ENCODE results near the gene FOXP1. TPM values are rescaled to one million over a fixed set of nuclear protein-coding genes. Genes with fewer than 3 reads are reported as not detected.

Gene FOXP1
- total RNA-seq, 1 experiment from 2014 or later = 75.3 TPM

DNA sequence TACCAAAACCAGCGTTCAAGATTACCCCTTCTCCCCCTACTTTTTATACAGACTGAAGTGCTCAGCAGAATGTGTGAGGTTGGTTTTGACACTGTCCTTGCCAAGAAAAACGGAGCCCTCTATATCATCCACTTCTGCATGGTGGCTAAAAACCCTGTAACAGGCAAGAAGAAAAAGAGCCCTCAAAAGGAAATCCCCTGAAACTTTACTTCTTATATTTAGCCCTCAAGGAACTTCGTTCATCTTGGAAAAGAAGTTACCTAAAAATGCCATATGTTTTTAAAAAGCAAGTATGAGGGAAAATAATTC, 473.6 kb downstream of the FOXP1 start:
- Histone ChIP-seq H3K4me1 (ENCODE audit: insufficient read depth, low read length) (0 out of 2 replicates have a peak, but pooled peaks cover 4% of the 10 kb centered on the region), H3K14ac (ENCODE audit: insufficient read depth, low read length) (no peak overlapping the region), H3K9ac (ENCODE audit: extremely low read depth, insufficient read length, low read length) (no peak overlapping the region), H3K23me2 (ENCODE audit: insufficient read length, low read depth, low read length, poor library complexity, severe bottlenecking) (no peaks in the 10 kb centered on the region), H3K27ac (ENCODE audit: insufficient read length, low read depth, low read length) (no peak overlapping the region), H3K79me2 (ENCODE audit: insufficient read depth, low read length) (no peaks in the 10 kb centered on the region), H2BK120ac (ENCODE audit: low read depth, low read length, poor library complexity, severe bottlenecking) (no peak overlapping the region), H3T11ph (ENCODE audit: low read length) (no peak overlapping the region), H3K18ac (ENCODE audit: insufficient read length, low read depth, low read length) (no peak overlapping the region), H3K56ac (ENCODE audit: insufficient read length, low read depth, low read length) (no peak overlapping the region), H2BK5ac (ENCODE audit: insufficient read length, low read length) (no peak overlapping the region), H3K9me3 (ENCODE audit: control insufficient read depth, low read depth, low read length) (no peaks in the 10 kb centered on the region), H3K4me2 (ENCODE audit: insufficient read depth, insufficient read length, low read length) (no peak overlapping the region), H2AK5ac (ENCODE audit: insufficient read length, low read length) (no peak overlapping the region), H4K20me1 (ENCODE audit: control insufficient read depth, insufficient read depth, insufficient read length) (no peaks in the 10 kb centered on the region), H2BK12ac (ENCODE audit: insufficient read length, low read depth, low read length) (no peak overlapping the region), H2AFZ (ENCODE audit: low read length) (no peak overlapping the region), H3K79me1 (ENCODE audit: insufficient read depth, low read depth, low read length, poor library complexity, severe bottlenecking) (no peaks in the 10 kb centered on the region), H3K23ac (ENCODE audit: insufficient read length, low read depth, low read length) (no peak overlapping the region), H3K27me3 (ENCODE audit: insufficient read depth, low read length) (no peaks in the 10 kb centered on the region), H2BK20ac (ENCODE audit: low read depth, low read length, poor library complexity, severe bottlenecking) (no peak overlapping the region), H4K5ac (ENCODE audit: insufficient read length, low read depth, low read length) (no peak overlapping the region), H4K8ac (replicated peaks; ENCODE audit: insufficient read length, low read depth, low read length) (no peak overlapping the region), H2BK15ac (ENCODE audit: low read depth, low read length) (no peak overlapping the region), H4K91ac (ENCODE audit: insufficient read length, low read depth, low read length) (no peak overlapping the region), H3K4ac (ENCODE audit: low read depth, low read length) (no peak overlapping the region)
- Mint-ChIP-seq H3K27ac (no peak overlapping the region), H3K4me3 (no peak overlapping the region), H3K36me3 (ENCODE audit: insufficient read depth in 1 of 3, low read depth in 3 of 3) (peaks cover 0 to 24% (median 14%) of the 10 kb centered on the region in 3 experiments; a peak in 4 of 7 replicates), H3K27me3 (ENCODE audit: low read depth) (no peaks in the 10 kb centered on the region), H3K9me3 (no peaks in the 10 kb centered on the region), H3K4me1 (peaks cover 20 to 22% of the 10 kb centered on the region in 2 experiments)
- TF ChIP-seq, protein P1, sequence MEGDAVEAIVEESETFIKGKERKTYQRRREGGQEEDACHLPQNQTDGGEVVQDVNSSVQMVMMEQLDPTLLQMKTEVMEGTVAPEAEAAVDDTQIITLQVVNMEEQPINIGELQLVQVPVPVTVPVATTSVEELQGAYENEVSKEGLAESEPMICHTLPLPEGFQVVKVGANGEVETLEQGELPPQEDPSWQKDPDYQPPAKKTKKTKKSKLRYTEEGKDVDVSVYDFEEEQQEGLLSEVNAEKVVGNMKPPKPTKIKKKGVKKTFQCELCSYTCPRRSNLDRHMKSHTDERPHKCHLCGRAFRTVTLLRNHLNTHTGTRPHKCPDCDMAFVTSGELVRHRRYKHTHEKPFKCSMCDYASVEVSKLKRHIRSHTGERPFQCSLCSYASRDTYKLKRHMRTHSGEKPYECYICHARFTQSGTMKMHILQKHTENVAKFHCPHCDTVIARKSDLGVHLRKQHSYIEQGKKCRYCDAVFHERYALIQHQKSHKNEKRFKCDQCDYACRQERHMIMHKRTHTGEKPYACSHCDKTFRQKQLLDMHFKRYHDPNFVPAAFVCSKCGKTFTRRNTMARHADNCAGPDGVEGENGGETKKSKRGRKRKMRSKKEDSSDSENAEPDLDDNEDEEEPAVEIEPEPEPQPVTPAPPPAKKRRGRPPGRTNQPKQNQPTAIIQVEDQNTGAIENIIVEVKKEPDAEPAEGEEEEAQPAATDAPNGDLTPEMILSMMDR (conservative IDR thresholded peaks at IDR 0.05) = no peak
- no peak for DNase-seq
- no CpG with 5 or more reads among the region's 3 CpGs for WGBS (ENCODE audit: extremely low coverage, insufficient read length, low lambda C conversion rate)

All from H9 (cell line).